GM19193 (cell line): ENCODE results near the gene CYB561D2.

ENCODE experiments used
- POLR2A ChIP-seq: IDR thresholded peaks from 4 replicates; pipeline ENCODE4 v1.6.1; 2011; ENCODE audit not compliant: insufficient read depth, insufficient read length; ENCODE audit errors: extremely low read depth

CYB561D2 gene

DNA sequence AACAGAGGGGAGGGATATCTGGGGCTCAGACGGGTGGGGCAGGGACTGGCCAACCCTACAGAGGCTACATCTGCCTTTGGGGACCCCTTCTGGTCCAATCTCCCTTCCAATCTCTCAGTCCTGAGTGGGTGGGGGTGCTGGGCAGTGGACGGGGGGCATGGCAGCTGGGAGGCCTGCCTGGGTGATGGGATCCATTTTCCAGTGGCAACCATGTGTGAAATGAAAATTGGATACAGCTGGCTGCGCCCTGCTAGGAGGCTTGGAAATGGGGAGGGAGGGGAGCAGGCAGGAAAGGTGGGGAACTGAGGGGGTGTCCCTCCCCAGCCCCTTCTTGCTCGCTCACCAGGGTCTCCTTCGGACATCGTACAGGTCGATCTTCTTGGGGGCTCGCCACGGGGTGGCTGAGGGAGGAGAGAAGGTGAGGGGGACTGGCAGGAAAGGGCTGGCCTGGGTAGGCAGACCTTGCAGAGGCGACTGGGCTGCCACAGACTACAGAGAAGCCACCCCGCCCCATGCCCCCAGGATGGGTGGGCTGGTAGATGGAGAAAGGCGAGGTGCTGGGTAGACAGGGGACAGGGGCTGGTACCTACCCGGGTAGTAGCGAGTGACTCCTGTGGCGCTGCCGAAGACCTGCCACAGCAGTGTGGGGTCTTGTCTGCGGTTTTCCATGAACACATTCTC is 29.9 kb downstream of the CYB561D2 start:
- no peak for TF ChIP-seq POLR2A

DNA sequence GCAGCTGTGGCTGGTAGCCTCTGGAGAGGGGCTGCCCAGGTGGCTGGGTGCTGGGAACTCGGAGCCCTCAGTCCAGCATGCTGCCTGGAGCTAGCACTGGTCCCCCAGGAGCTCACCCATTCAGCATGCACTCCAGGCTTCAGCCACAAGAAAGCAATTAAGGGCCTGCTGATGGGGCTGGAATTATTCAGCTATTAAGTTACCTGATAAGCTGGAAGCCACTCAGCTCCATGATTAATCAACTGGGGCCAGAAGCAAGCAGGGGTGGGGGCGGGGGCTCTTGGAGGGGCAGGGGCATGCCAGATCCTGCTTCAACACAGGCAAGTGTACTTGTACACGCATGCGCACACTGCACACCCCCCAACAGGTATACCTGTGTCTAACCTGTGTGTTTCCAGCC is 30.7 kb downstream of the CYB561D2 start:
- no peak for TF ChIP-seq POLR2A

GRCh38 chr3:50382722-50383121 is 32.1 kb downstream of the CYB561D2 start:
- no peak for TF ChIP-seq POLR2A

- no peak for TF ChIP-seq POLR2A
Measured at GRCh38 chr3:50383750-50384149, 33.1 kb downstream of the CYB561D2 start.

DNA sequence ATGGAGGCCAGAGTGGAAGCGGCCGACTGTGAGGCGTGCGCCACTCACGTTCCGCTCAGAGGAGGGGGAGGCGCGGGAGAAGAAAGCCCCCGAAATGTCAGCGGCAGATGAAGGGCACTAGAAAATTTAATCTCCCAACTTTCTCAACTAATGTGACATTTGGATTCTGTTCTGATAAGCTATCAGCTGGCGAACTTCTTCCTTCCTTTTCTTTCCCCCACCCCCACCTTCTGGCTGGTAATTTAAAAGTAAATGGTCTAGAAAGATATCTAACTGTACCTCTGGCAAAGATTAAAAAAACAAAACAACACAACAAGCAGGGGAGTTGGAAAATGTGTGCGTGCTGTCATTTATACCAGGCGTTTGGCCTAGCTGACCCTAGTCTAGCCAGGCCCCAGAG is 35.1 kb downstream of the CYB561D2 start:
- no peak for TF ChIP-seq POLR2A

DNA sequence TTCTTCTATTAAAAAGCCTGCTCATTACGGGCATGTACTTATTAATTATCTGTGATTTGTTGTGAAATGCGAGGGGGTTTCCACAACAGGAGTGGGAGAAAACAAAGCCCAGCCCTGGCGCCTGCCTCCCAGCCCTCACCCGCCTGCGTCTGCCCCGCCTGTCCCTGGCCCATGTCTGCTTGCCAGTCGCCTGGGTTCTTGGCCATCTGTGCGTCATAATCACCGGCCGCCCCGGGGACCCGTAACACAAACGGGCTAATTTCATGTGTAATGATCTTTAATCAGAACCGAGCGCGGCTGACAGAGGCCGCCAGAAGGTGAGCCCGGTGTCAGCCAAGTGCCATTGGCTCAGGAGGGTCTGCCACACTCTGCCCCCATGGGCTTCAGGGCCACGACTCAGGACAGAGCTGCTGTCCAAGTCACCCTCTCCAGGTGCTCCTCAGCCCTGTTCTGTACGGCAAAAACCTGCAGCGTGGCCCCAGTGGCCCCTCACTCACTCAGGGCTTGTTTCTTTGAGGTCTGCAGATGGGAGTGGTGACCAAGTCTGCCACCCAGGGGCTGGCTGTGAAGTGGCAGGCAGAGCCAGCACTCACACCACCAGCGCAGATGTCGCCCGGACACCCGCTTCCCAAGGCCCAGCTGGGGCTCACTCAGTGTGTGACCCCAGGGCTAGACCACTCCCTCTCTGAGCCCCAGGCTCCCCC is 37.5 kb downstream of the CYB561D2 start:
- no peak for TF ChIP-seq POLR2A

GRCh38 chr3:50388720-50389413 is 38.2 kb downstream of the CYB561D2 start:
- TF ChIP-seq POLR2A = no peak

- TF ChIP-seq POLR2A = no peak
Measured at GRCh38 chr3:50389414-50389767, 38.7 kb downstream of the CYB561D2 start.

GRCh38 chr3:50390508-50391224 is 40.0 kb downstream of the CYB561D2 start:
- no peak for TF ChIP-seq POLR2A

GRCh38 chr3:50392101-50392715 is 41.5 kb downstream of the CYB561D2 start:
- no peak for TF ChIP-seq POLR2A

- no peak for TF ChIP-seq POLR2A
Measured at GRCh38 chr3:50393061-50393460, 42.4 kb downstream of the CYB561D2 start.

- no peak for TF ChIP-seq POLR2A
Measured at GRCh38 chr3:50395070-50395860, 44.6 kb downstream of the CYB561D2 start.

GRCh38 chr3:50396502-50396901 is 45.8 kb downstream of the CYB561D2 start:
- no peak for TF ChIP-seq POLR2A

GRCh38 chr3:50401978-50402595 is 51.4 kb downstream of the CYB561D2 start:
- no peak for TF ChIP-seq POLR2A
